Stimulated activated CD4-positive, alpha-beta T cell treated with anti-CD3 and anti-CD28 coated beads, Interleukin-15, amount 100 ng/mL, for 24 hours (primary cell): ENCODE data around the gene MTMR11.
"Not testable (repeated sequence)": the region's sequence is repeated elsewhere in the genome, so short reads cannot be mapped to it uniquely, and the experiment has no call there.

Source experiments
- DNase-seq: peaks from one replicate; pipeline ENCODE4 v3.0.0-alpha.2; 2020

The MTMR11 gene, protein sequence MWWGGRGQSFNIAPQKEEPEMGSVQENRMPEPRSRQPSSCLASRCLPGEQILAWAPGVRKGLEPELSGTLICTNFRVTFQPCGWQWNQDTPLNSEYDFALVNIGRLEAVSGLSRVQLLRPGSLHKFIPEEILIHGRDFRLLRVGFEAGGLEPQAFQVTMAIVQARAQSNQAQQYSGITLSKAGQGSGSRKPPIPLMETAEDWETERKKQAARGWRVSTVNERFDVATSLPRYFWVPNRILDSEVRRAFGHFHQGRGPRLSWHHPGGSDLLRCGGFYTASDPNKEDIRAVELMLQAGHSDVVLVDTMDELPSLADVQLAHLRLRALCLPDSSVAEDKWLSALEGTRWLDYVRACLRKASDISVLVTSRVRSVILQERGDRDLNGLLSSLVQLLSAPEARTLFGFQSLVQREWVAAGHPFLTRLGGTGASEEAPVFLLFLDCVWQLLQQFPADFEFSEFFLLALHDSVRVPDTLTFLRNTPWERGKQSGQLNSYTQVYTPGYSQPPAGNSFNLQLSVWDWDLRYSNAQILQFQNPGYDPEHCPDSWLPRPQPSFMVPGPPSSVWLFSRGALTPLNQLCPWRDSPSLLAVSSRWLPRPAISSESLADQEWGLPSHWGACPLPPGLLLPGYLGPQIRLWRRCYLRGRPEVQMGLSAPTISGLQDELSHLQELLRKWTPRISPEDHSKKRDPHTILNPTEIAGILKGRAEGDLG

GRCh38 chr1:149936170-149936991 lies at the start of gene MTMR11:
Gene MTMR11 (minus strand): TSS chr1:149936879. CDS start chr1:149936647, 232 bp downstream.
- no peak for DNase-seq

DNA sequence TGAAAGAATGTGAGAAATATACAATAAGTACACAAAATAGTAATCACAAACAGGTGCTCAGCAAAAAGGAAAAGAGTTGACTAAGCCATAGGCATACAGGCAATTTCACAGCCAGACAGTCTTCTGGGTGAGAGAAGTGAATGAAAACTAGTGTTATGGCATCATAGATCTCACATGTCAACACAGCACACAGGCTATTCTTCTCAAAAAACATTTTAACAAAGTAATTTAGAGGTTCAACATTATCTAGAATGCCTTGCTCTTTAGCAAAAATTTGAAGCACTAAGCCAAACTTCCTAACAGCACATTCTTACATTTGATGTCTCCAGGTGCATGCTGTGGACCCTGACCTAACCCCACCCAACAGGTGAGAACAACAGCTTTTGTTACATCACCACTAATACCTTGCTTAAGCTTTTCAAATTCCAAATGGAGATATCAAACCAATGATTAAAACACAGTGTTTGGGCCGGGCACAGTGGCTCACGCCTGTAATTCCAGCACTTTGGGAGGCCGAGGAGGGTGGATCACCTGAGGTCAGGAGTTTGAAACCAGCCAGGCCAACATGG lies 43.4 kb upstream of the MTMR11 start:
- no peak for DNase-seq

DNA sequence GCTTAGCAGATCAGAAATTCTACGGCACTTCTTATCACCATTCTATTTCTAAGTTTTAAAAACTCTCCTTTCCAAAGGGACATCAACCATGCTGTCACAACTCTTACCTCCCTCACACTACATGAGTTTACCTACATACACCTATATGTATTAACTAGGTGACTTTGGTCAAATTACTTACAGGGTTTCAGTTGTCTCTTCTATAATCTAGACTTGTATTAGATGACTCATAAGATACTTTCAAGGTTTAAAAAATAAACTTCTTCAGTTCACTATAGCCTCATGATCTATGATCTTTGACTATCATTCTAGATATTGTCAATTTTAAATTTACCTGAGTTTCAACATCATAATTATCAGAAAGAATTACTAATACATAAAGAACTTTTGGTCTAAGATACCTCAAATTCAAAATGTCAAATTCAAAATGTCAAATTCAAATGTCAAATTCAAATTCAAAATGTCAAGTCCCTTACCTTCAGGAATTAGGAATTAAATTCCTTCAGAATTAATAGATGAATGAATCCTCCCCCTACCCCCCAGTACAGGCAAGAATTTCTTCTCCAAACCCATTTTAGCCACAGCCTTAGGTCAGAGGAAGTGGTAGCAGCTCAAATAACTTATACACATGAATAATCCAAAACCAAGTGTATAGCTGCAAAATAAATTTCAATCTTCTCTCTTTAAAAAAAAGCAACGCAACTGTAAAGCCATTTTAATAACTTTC lies 42.7 kb upstream of the MTMR11 start:
- DNase-seq = no peak

DNA sequence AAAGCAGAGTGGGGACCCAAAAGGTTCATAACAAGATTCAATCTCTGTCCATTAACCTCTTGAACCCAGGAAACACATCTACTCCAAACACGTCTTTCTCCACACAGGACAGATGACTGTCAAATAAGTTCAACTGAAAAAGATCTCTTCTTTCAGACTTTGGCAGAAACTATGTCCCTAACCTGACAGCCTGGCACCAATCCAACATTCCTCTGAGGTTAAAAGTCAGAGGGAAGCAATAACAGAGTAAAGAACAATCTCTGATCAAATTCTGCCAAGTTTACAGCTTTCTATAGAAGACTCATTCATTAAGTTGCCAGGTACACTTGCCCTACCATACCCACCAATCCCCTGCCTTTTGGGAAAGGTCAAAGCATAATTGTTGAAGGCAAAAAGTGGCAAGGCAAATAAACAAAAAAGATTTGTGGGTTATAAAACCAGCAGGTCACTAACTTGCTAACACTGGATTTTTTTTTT lies 41.9 kb upstream of the MTMR11 start:
- DNase-seq = no peak

DNA sequence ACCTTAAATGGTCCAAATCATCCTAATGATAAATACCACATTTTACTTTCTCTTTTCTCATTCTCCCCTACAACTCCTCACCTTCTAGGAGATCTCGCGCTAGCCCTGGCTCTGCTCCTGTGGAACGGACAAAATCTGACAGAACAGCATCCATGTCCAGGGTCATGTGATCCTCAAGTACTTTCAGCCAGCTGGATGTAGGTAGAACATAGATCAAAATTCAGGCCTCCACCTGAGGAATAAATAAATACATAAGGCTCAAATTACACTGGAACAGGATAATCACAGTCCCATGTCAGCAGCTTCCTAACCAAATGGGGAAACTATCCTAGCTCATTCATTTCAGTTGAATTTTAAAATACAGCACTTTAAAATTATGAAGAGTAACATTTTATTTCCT lies 40.7 kb upstream of the MTMR11 start:
- DNase-seq = no peak

DNA sequence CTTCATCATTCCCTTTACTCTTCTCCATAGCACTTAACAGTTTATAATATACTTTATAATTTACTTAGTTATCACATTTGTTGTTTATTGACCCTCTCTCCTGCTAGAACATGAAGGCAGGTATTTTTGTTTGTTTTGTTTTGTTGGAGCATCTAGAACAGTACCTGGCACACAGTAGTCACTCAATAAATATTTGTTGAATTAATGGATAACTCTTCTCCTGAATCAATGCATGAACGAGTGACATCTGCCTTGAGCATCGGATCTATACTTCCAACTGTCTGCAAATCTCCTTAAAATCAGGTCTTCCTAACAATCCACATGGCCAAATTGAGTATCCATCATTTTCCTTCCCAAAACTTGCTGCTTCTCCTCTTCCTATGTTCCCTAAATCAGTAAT lies 35.9 kb upstream of the MTMR11 start:
- no peak for DNase-seq

DNA sequence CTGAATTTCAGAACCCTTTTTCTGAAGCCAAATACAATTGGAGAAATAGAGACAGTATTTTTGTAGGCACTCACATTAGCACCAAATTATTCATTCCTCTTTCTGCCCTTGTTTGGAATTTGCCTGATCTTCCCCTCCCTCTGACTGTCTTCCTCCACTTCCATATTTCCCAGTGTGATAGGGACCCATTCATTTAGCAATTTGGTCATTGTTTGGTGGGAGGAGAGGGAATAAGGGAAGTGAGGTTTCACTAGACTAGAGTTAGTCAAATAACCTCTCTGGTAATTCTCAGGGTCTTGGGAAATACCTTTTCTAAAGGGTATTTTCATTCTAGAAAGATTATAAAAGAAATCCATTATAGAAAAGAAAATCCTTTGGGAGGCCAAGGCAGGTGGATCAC lies 31.0 kb upstream of the MTMR11 start:
- no peak for DNase-seq

GRCh38 chr1:149967041-149967440 lies 30.4 kb upstream of the MTMR11 start:
- DNase-seq = no peak

- no peak for DNase-seq
Measured at GRCh38 chr1:149966405-149966804, 29.7 kb upstream of the MTMR11 start.

DNA sequence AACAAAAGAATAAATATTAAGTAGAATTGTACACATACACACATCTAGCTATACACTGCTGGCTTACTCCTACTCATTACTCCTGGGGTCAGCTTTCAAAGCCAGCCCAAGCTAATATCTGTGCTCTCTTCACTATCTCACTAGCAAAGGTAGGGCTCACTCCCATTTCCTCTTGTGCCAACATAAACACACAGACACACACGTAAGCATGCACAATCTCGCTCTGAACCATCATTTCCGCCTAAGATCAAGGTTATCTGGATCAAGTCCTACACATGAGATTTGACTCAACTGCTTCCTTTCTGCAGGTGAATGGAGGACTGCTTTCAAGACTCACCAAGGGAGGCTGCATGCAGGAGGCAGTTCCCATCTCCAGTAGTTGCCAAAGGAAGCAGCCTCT lies 28.8 kb upstream of the MTMR11 start:
- DNase-seq = no peak

- no peak for DNase-seq
Measured at GRCh38 chr1:149963358-149963757, 26.7 kb upstream of the MTMR11 start.

GRCh38 chr1:149962736-149963135 lies 26.1 kb upstream of the MTMR11 start:
- DNase-seq = no peak

DNA sequence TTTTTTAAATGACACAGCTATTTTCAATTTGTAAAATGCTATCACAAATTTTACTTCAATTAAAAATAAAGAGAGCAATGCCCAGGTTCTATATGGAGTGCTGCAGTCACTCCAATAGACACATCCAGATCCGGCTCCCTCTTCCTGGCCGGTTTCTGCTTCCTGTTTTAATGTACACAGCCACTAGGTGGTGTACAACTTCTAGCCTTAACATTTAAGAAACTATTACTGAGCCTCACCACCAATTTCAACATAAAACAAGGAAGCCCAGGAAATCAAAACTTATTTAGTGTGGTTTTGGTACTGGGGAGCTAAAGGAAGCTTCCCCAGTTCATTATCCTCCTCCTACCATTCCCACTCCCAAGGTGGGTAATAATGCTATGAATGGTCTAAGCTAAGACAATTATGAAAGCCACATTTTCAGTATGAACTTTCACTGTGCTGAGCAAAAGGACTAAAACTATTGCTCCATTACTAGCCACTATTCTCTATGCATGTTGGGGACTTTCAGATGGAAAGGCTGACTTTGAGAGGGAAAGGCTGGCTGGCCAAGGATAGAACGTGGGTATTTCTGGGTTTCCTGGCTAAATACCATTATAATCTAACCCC lies 25.5 kb upstream of the MTMR11 start:
- DNase-seq = peak; percentile 48

DNA sequence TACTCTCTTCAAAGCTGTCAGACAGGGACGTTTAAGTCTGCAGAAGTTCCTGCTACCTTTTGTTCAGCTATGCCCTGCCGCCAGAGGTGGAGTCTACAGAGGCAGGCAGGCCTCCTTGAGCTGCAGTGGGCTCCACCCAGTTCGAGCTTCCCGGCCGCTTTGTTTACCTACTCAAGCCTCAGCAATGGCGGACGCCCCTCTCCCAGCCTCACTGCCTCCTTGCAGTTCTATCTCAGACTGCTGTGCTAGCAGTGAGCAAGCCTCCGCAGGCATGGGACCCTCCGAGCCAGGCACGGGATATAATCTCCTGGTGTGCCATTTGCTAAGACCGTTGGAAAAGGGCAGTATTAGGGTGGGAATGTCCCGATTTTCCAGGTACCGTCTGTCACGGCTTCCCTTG lies 20.9 kb upstream of the MTMR11 start:
- not testable (repeated sequence) for DNase-seq

DNA sequence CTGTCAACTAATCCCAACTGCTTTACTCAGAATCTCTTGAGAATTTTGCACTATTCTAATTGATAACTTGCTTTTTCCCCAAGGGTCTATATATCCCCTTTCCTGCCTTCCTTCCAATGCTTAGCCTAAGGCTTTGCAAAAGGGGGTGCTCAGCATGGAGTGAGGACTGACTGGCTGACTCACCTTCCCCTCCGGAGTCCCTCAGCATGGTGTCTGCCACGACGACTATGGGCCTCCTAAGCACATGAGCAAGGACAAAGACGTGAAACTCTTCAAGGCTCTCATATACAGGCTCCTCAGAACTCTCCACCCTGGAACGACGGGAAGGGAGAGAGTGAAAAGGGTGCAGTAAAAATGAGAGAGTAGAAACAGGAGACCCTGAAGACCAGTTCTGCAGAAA lies 13.2 kb upstream of the MTMR11 start:
- no peak for DNase-seq

DNA sequence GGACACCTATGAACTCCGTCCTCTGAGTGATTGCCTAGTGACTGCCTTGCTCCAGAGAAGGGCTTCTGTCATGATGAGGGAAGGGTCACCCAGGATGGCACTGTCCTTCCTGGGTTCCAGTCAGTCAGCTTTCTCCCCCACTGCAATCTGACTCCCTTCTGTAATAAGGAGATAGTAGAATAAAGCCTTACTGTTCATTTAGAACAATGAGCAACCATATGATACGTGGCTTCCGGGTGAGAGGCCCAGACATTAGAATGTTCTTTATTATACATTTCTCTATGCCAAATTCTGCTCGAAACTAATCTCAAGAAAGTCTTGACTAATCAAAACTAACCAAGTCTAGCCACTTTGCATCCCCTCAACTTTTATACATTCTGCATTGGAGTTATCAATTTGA lies 8.5 kb upstream of the MTMR11 start:
- DNase-seq = no peak

GRCh38 chr1:149942885-149943284 lies 6.2 kb upstream of the MTMR11 start:
- DNase-seq = no peak

- DNase-seq = no peak
Measured at GRCh38 chr1:149942207-149942606, 5.5 kb upstream of the MTMR11 start.

- DNase-seq = no peak
Measured at GRCh38 chr1:149940427-149940826, 3.7 kb upstream of the MTMR11 start.

DNA sequence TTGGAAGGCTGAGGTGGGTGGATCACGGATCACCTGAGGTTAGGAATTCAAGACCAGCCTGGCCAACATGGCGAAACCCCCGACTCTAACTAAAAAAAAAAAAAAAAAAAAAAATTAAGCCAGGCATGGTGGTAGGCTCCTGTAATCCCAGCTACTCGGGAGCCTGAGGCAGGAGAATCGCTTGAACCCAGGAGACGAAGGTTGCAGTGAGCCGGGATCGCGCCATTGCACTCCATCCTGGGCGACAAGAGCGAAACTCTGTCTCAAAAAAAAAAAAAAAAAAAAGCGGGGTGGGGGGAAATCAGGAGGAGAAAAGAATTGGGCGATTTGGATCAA lies 2.0 kb upstream of the MTMR11 start:
- DNase-seq = not testable (repeated sequence)

DNA sequence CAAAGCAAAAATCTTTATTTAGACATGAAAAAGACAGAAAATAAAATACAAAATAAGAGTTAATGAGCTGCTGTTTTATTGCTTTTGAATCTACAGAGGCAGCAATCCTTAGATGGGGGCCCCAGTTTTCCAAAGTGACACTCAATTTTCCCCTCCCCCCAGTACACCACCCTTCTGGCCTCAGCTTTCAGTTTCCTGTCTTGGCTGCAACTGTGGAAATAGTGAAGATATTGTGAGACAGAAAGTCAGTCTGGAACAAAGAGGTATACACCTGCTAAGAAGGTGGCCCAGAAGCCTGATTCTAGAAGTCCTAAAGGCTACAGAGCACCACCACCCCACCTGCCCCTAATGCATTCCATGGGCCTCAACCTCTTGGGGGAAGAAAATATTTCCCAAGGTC lies 1.1 kb upstream of the MTMR11 start:
- peak; percentile 30 for DNase-seq
